HT-29 (cell line): ENCODE measurements around the gene PWWP3B. TPM values are rescaled to one million over a fixed set of nuclear protein-coding genes. Genes with fewer than 3 reads are reported as not detected.
"Not testable (repeated sequence)": the region's sequence is repeated elsewhere in the genome, so short reads cannot be mapped to it uniquely, and the experiment has no call there.

ENCODE experiments used
- DNase-seq: peaks from one replicate; pipeline ENCODE4 v3.0.0-alpha.2; 2015; ENCODE audit warnings: low spot score
- total RNA-seq: library from RNA; depleted of rRNA; stranded (reverse); fragments of >200 nt; shearing (Covaris generic); gene quantifications from 2 replicates; pipeline ENCODE4 v1.2.3, GENCODE V29; 2014; rRNA removed

Gene PWWP3B
- total RNA-seq, result not detected in 2 replicates

DNA sequence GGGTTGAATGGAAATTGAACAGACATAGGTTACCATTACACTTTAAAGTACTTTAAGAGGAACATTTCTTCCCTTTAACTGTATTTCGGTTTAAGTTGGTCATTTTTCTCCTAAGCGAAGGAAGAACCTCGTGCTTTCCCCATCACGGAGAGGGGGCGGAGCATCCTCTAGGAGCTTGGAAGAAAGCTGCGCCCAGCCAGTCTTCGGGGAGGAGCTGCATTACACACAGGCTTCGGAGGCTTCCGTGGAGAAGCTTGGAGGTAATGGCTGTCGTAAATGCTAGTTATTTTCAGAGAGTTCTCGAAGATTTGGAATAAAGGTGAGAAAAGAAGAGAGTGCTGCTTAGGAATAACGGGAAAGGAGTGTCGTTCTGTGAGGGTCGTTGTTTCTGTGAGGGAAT, at the start of gene PWWP3B:
PWWP3B (plus strand) TSS at position 199 of the 400 bp plus-strand sequence. CDS start 37,128 bp downstream, outside the sequence.
- DNase-seq, result no peak

DNA sequence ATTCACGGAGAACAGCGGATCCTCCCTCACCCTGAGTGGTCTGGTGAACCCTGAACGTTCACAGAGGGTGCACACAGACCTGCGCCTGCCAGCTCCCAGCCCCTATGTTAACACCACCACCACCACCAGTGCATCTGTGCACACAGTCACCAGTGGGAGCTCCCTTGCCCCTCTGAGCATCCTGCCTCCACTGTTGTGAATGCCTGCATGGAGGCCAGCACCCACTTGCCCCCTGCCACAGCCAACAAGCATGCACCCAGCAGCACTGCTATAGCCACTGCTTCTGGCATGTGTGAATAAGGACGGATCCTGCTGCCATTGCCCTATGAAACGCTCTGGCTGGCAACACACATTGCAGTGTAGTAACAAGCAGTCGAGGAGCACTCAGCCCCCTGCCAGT, 29.1 kb upstream of the PWWP3B start:
- DNase-seq, result no peak

DNA sequence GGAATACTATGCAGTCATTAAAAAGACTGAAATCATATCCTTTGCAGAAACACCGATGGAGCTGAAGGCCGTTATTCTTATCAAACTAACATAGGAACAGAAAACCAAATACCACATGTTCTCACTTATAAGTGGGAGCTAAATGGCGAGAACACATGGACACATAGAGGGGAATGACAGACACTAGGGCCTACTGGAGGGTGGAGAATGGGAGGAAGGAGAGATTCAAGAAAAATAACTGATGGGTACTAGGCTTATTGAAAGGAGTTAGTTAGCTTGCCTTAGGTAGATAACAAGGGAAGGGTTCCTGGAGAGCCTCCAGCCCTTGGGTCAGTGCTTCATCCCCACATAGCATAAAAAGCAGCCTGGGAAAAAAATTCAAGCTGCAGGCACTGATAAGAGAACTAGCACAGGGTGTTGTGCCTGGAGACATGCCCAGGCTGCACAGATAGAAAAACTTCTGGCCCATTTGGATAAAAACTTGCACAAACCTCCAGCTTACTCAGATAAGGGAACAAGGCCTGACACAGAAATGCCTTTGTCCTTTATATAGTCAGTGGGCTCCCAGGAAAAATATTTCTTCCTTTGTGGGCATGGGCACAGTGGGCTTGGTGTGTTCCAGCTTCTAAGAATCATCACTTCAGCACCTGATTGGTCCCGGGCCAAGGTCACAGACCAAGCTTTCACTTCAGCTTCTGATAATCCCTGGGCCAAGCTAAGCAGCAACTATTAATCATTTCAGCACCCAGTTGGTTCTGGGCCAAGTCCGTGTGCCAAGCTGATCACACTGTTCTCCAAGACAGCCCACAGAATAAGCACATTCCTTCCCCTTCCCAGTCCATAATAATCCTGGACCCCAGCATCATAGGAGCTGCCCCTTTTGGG, 23.1 kb upstream of the PWWP3B start:
- DNase-seq, result no peak

DNA sequence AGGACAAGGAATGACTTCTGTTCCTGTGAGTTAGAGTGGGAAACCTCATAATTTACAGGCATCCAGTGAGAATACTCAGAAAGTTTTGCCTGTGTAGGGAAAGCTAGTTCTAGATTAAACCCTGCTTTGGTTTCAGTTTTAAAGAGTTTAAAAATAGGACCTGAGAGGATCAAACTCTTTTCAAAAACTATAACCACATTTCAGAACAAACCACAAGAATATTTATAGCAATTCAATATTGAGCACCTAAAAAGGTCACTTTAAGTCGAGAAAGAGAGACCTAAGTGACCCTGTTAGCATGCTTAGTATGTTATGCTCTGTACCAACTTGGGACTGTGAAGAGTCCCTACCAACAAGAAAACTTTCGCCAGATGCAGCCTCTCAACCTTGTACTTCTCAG, 17.4 kb upstream of the PWWP3B start:
- DNase-seq, result no peak

DNA sequence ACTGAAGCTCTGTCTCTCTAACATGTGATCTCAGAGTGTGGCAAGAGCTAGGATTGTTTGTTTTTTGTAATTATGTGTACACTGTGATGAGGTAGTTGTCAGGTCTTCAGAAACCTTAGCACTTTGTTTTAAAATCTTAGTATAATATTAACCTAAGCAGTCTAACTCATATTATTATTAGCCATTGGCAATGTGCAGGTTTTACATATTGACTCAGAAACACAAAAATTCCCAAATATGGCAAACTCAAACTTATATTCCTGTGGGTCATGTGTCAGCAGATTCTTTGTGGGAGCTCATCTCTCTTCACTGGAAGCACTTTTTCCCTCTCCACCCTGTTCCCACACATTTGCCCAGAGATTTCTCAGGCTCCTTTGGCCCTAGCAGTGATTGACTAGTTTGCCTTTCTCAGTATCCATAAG, 8.2 kb upstream of the PWWP3B start:
- no peak for DNase-seq

DNA sequence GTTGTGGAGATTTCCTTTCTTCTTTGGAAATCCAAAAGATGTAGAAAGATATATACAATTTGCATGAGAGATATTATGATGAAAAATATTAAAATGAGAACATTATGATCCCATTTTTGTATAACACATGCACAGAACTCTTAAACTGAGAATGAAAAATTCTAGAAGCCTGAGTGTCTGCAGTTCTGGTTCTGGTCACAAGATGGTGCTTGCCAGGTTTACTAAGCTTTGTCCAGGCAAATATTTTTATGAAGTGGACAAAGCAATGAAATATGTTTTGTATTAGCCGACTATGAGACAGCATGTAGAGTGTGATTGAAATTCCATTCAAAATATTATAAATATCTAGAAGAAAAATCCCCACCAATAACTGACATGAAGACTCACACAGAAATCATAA, 2.2 kb downstream of the PWWP3B start:
- peak; percentile 38 for DNase-seq

DNA sequence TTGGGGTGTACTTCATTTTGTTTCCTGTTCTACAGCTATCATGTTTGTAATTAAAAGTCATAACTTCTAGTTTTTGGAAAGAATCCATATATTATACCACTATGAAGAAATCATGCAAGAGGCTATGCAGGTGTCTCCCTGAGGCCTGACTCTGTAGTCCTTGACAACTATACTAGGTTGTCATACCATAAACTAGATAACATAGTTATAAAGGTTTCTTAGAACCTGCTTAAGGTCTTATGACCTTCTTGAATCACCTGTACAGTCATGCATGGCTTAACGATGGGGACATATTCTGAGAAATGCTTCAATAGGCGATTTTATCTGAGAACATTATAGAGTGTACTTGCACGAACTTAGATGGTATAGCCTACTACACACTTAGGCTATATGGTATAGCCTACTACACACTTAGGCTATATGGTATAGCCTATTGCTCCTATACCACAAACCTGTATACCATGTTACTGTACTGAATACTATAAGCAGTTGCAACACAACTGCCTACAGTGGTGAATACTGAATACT, 3.3 kb downstream of the PWWP3B start:
- DNase-seq, result no peak

DNA sequence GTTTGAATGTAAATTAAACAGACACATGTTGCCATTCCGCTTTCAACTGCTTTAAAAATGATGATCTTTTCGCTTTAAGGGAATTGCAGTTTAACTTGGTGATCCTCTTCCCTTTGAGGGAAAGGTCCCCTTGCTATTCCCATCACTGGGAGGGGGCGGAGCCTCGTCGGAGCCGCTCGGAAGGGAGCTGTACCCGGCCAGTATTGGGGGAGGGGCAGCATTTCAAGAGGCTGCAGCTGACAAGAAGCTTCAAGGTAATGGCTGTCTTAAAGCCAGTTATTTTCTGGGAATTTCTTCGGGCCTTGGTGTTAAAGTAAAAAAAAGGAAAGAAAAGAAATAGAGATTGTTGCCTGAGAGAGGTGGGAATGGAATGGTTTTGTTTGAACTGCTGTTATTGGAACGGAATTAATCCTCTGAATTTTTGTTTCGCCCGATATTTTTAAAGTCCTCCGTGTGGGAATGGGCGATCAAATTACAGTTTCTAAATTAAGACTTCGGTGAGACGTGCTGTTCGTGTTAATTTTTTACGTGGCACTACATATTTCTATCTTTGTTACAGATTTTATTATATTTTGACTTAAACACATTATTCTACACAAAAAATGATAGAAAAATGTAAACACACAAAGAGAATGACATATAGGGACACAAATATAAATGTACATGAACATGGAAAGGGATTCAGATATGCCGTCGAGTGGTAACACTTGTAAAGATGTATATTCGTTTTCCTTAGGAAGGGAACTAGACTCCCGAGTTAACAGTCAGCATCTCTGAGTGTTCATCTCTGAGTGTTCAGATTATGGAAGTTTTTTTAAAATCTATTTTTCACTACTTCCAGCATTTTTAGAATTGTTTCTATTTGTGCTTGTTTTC, 9.2 kb downstream of the PWWP3B start:
- no peak for DNase-seq

DNA sequence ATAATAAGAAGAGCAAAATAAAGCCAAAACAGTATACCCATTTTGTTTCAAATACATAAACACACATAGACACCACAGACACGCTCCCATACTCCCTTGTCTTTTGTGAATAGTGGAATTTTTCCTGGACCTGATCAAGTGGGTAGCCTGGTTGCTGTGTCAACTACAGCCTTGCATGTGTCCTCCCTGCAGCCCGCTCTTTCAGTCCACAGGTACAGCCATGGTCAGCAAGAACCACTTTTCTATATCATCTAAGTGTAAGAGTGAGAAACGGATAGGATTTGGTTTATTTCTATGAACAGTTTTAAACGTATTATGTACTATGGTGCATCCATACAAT, 9.8 kb downstream of the PWWP3B start:
- DNase-seq, result no peak

DNA sequence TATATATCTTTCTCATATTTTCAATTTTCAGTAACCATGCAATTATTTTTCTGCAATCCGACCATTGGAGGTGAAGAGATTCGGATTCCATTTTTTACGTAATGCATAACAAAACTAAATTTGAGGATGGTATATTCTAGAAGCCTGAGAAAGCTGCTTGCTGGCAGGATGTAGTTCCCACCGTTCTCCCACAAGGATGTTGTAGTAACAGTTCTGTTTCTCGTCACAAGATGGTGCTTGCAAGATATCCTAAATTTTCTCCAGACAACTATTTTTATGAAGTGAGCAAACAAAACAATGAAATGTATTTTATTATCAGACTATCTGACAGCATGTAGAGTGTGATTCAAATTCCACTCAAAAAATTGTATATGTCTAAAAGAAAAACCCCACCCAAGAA, 10.7 kb downstream of the PWWP3B start:
- no peak for DNase-seq

DNA sequence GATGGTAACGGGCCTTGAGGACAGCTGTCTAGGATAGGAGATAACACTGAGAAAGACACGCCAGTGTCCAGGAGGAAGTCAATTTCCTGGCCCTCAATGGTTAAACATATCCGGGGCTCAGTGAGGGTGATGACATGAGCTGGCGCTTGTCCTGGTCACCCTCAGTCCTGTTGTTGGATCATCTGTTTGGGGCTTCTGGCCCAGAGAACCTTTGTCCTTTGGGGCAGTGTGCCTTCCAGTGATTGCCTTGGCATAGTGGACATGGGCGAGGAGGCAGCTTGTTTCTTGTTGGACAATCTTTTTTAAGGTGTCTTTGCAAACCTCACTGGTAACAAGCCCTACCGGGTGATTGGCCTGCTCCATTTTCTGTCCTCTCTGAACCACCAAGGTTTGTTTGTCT, 15.6 kb downstream of the PWWP3B start:
- DNase-seq, result not testable (repeated sequence)

DNA sequence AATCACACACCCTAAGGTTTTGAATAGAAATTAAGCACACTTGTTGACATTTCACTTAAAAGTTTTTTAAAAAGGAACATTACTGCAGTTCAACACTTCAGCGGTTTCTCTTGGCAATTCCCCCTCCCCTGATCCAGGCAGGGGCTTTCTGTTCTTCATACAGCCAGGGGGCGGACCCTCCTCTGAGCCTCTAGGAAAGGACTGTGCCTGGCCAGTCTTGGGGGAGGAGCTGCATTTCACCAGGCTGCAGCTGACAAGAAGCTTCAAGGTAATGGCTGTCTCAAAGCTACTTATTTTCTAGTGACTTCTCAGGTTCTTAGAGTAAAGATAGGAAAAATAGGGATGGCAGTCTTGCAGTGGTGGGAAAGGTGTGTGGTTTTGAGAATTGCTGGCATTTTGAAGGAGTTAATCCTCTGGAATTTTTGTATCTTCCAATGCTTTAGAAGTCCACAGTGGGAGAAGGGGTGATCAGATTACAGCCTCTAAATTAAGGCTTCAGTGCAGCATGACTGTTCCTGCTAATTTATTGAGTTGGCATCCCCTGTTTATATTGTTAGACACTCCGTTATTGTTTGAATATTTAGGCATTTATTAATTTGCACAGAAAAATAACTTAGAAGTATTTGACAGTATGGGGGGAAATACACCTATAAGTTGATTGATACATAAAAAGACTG, 33.5 kb downstream of the PWWP3B start:
- no peak for DNase-seq

DNA sequence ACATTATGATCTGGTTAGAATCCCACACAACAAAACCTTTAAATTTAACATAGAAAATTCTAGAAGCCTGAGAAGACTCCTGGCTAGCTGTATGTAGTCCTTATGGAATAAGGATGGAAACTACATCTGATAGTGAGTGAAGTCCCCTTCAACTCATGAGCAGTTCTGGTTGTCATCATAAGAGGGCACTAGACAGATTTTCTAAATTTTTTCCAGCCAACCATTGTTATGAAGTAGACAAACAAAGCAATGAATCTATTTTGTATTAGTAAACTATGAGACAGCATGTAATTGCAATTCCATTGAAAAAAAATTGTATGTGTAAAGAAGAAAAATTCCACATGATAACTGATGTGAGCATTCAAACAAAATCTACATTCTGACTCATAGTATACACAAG, 35.2 kb downstream of the PWWP3B start:
- DNase-seq, result peak; percentile 15

DNA sequence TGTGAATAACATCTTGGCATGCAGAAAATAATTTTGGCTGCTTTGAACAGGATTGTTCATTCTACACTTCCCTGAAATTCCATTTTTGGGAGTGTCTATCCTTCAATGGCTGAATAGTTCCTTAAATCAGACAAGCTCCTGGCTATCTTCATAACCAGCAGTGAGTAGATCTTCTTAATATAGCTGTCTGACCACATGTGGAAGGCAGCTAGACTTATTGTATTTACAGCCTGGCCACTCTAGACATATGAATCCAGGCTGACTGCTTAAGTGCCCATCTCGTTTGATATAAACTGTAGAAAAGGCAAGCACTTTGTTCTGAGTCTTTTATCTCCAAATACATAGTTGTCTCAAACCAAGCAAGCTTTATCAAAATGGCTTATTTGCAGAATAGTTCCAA, 40.0 kb downstream of the PWWP3B start:
- DNase-seq, result no peak

Other genes with a start within 250 kb of the PWWP3B start
- not detected in 2 replicates for gene SERPINA7, start 129.6 kb upstream of the PWWP3B start, total RNA-seq